HCT116 (cell line): ENCODE results near the gene DEFB132. TPM values are rescaled to one million over a fixed set of nuclear protein-coding genes. Genes with fewer than 3 reads are reported as not detected.

Source experiments
- ATAC-seq: fragments of 200-7000 bp; cut with Tn5 transposase; 2 replicates; pipeline ENCODE4 v1.9.1; 2020; ENCODE audit warnings: mild to moderate bottlenecking, moderate library complexity
- BruUV-seq: library from RNA; stranded (reverse); fragments of 400-500 nt; replicated peaks from 2 replicates; lab custom pipeline; 2021; lab: Mats Ljungman, UMichigan
- CTCF ChIA-PET: fragments of 300-600 bp; sonication (Branson Sonifier 250); formaldehyde crosslinking; loops from one replicate; lab custom pipeline; 2021; ENCODE audit warnings: antibody characterized with exemption; lab: Charles Lee
- POLR2A ChIA-PET: fragments of 300-600, 350-600 bp; sonication (Branson Sonifier 250); formaldehyde crosslinking; loops from one replicate; lab custom pipeline; 2021; ENCODE audit warnings: antibody characterized with exemption; lab: Charles Lee
- RAD21 ChIA-PET, 2 experiments: fragments of 300-600 bp; sonication (Branson Sonifier 250); formaldehyde crosslinking; loops; one replicate each; lab custom pipeline; 2023; ENCODE audit warnings: low total read pairs in 2 of 2; ENCODE audit not compliant: uncharacterized antibody in 2 of 2, unreplicated experiment in 2 of 2, low non-redundant PET in 1 of 2; lab: Charles Lee
- DNase-seq: peaks from one replicate; pipeline ENCODE4 v3.0.0-alpha.2; 2010; ENCODE audit warnings: low read depth, low spot score
- H2AFZ ChIP-seq: fragments of 200-600 bp; shearing (Covaris generic), sonication (generic); 2 replicates; pipeline ENCODE4 v1.6.1; 2017; ENCODE audit warnings: low read depth, mixed run types, mixed read lengths, antibody characterized with exemption, low read length; ENCODE audit not compliant: poor library complexity, severe bottlenecking
- H3K27ac ChIP-seq: 2 replicates; pipeline ENCODE4 v1.5.1; 2012; ENCODE audit warnings: low read depth, low read length
- H3K27me3 ChIP-seq: fragments of 200-600 bp; sonication (generic); 2 replicates; pipeline ENCODE4 v1.6.1; 2016; ENCODE audit warnings: mixed run types, low read length, mixed read lengths; ENCODE audit not compliant: insufficient read depth
- H3K36me3 ChIP-seq, 2 experiments: fragments of 200-500 bp in 1 of 2; fragments of 200-600 bp in 1 of 2; sonication (Bioruptor generic) in 1 of 2; sonication (generic) in 1 of 2; 2 replicates each; pipeline versions ENCODE4 v1.5.1 to v1.6.1; 2014 to 2016; ENCODE audit warnings: low read length in 2 of 2, inconsistent platforms in 1 of 2, mixed read lengths in 1 of 2, mixed run types in 1 of 2; ENCODE audit not compliant: insufficient read depth in 2 of 2, control insufficient read depth in 1 of 2
- H3K4me1 ChIP-seq, 2 experiments: fragments of 200-600 bp in 1 of 2; sonication (generic) in 1 of 2; 2 replicates each; pipeline versions ENCODE4 v1.5.1 to v1.6.1; 2012 to 2017; ENCODE audit warnings: low read length in 2 of 2, inconsistent platforms in 1 of 2, mild to moderate bottlenecking in 1 of 2, mixed read lengths in 1 of 2, mixed run types in 1 of 2, moderate library complexity in 1 of 2; ENCODE audit not compliant: insufficient read depth in 2 of 2, control insufficient read depth in 1 of 2
- H3K4me2 ChIP-seq: fragments of 200-600 bp; sonication (generic); 2 replicates; pipeline ENCODE4 v1.6.1; 2017; ENCODE audit warnings: mixed run types, low read length, mixed read lengths
- H3K4me3 ChIP-seq, 2 experiments: fragments of 200-600 bp in 1 of 2; sonication (generic) in 1 of 2; replicated peaks in 1 of 2; 2 replicates each; pipeline ENCODE4 v1.5.1; 2011 to 2016; ENCODE audit warnings: low read length in 2 of 2, control low read depth in 1 of 2, low read depth in 1 of 2, mild to moderate bottlenecking in 1 of 2, mixed read lengths in 1 of 2, mixed run types in 1 of 2
- H3K79me2 ChIP-seq: fragments of 200-600 bp; sonication (generic); 2 replicates; pipeline ENCODE4 v1.6.1; 2017; ENCODE audit warnings: mild to moderate bottlenecking, mixed run types, low read length, moderate library complexity, mixed read lengths; ENCODE audit not compliant: insufficient read depth
- H3K9ac ChIP-seq: fragments of 200-600 bp; sonication (generic); 2 replicates; pipeline ENCODE4 v1.6.1; 2016; ENCODE audit warnings: low read length, mixed read lengths
- H3K9me2 ChIP-seq: fragments of 200-600 bp; sonication (generic), shearing (Covaris generic); 2 replicates; pipeline ENCODE4 v1.6.1; 2017; ENCODE audit warnings: mixed run types, mild to moderate bottlenecking, moderate library complexity; ENCODE audit not compliant: insufficient read depth
- H3K9me3 ChIP-seq, 2 experiments: fragments of 200-500 bp in 1 of 2; fragments of 200-600 bp in 1 of 2; sonication (Bioruptor generic) in 1 of 2; sonication (generic) in 1 of 2; 2 replicates each; pipeline ENCODE4 v1.6.1; 2014 to 2017; ENCODE audit warnings: low read length in 2 of 2, mixed read lengths in 2 of 2, inconsistent platforms in 1 of 2, low read depth in 1 of 2, mild to moderate bottlenecking in 1 of 2, mixed run types in 1 of 2, moderate library complexity in 1 of 2; ENCODE audit not compliant: control insufficient read depth in 1 of 2, insufficient read depth in 1 of 2
- H4K20me1 ChIP-seq: fragments of 200-600 bp; sonication (generic), shearing (Covaris generic); 2 replicates; pipeline ENCODE4 v1.6.1; 2017; ENCODE audit warnings: mixed run types, mild to moderate bottlenecking, moderate library complexity; ENCODE audit not compliant: insufficient read depth
- ATF3 ChIP-seq: IDR thresholded peaks from 2 replicates; pipeline ENCODE4 v1.6.1; 2012
- MAX ChIP-seq: IDR thresholded peaks from 2 replicates; pipeline ENCODE4 v1.6.1; 2012
- POLR2AphosphoS5 ChIP-seq: IDR thresholded peaks from 2 replicates; pipeline ENCODE4 v1.6.1; 2011; ENCODE audit warnings: mild to moderate bottlenecking, low read depth, low read length, moderate library complexity
- RAD21 ChIP-seq: IDR thresholded peaks from 2 replicates; pipeline ENCODE4 v1.6.1; 2012; ENCODE audit warnings: low read depth, mild to moderate bottlenecking
- REST ChIP-seq: IDR thresholded peaks from 2 replicates; pipeline ENCODE4 v1.6.1; 2012; ENCODE audit warnings: low read depth
- TCF7L2 ChIP-seq: IDR thresholded peaks from 2 replicates; pipeline ENCODE4 v1.7.0; 2011; ENCODE audit warnings: borderline replicate concordance, inconsistent platforms; ENCODE audit not compliant: insufficient read depth, insufficient read length; ENCODE audit errors: extremely low read depth
- YY1 ChIP-seq: IDR thresholded peaks from 2 replicates; pipeline ENCODE4 v1.6.1; 2011; ENCODE audit warnings: low read length, low read depth, moderate library complexity, mild to moderate bottlenecking; ENCODE audit not compliant: insufficient replicate concordance; ENCODE audit errors: extremely low read depth
- ZNF274 ChIP-seq: fragments of 200-500 bp; sonication (Bioruptor generic); IDR thresholded peaks from 2 replicates; pipeline ENCODE4 v1.6.1; 2014; ENCODE audit warnings: mild to moderate bottlenecking, low read depth, low read length, inconsistent platforms
- intact Hi-C: fragments of 100-400 bp; cut with micrococcal nuclease; formaldehyde crosslinking; loops from 2 replicates; pipeline ENCODE4 v1.10.0; 2022
- total RNA-seq: library from RNA; stranded (reverse); gene quantifications from one replicate; pipeline ENCODE4 v1.2.1, GENCODE V29; 2021; ENCODE audit not compliant: unreplicated experiment

Gene DEFB132
- total RNA-seq, 1 experiment from 2014 or later: not detected

GRCh38 chr20:259981-260380, 2.5 kb downstream of the DEFB132 start:
- no peak for TF ChIP-seq REST
- no peak for TF ChIP-seq ATF3
- TF ChIP-seq MAX: no peak
- TF ChIP-seq ZNF274: no peak
- no peak for TF ChIP-seq POLR2AphosphoS5
- TF ChIP-seq YY1: no peak
- no peak for TF ChIP-seq RAD21
- no peak for TF ChIP-seq TCF7L2
- ATAC-seq (no peak), DNase-seq (no peak)
- ChIA-PET POLR2A (no interaction called here), RAD21 (no interaction called here), CTCF (no interaction called here)
- Histone ChIP-seq H3K36me3 (no peaks in the 10 kb centered on the region), H3K9me2 (no peaks in the 10 kb centered on the region), H3K4me2 (no peak overlapping the region), H3K4me3 (no peak overlapping the region), H3K79me2 (no peaks in the 10 kb centered on the region), H4K20me1 (no peaks in the 10 kb centered on the region), H3K27ac (no peak overlapping the region), H3K27me3 (no peaks in the 10 kb centered on the region; the same call in 1 of the 2 replicates), H3K9me3 (no peaks in the 10 kb centered on the region), H3K9ac (no peak overlapping the region), H3K4me1 (no peaks in the 10 kb centered on the region; a peak in 1 of 4 replicates), H2AFZ (no peak overlapping the region)
- intact Hi-C loops: no loop called here
- BruUV-seq: no TSS peak
